GM13976 (cell line): ENCODE measurements around the gene BCAS3.
"Not testable (repeated sequence)": the region's sequence is repeated elsewhere in the genome, so short reads cannot be mapped to it uniquely, and the experiment has no call there.

Experiments used
- DNase-seq: peaks from one replicate; pipeline ENCODE4 v3.0.0; 2012; ENCODE audit warnings: low spot score
- CTCF ChIP-seq: IDR thresholded peaks from 2 replicates; pipeline ENCODE4 v1.5.1; 2012; ENCODE audit warnings: borderline replicate concordance, mild to moderate bottlenecking; ENCODE audit not compliant: insufficient read depth; ENCODE audit errors: extremely low read depth, missing control alignments, control extremely low read depth
- in situ Hi-C: fragments of 300-500 bp; cut with MboI; formaldehyde crosslinking; loops from one replicate; pipeline ENCODE4 v1.12.0; 2022; ENCODE audit warnings: low sequenced_read_pairs, mixed read lengths, inconsistent platforms; ENCODE audit not compliant: unreplicated experiment

BCAS3 gene

GRCh38 chr17:60766778-60767190 lies 89.1 kb downstream of the BCAS3 start:
- in situ Hi-C loops = no loop called here
- no peak for DNase-seq
- no peak for TF ChIP-seq CTCF

GRCh38 chr17:60767744-60768308 lies 90.2 kb downstream of the BCAS3 start:
- DNase-seq = no peak
- in situ Hi-C loops = no loop called here
- no peak for TF ChIP-seq CTCF

DNA sequence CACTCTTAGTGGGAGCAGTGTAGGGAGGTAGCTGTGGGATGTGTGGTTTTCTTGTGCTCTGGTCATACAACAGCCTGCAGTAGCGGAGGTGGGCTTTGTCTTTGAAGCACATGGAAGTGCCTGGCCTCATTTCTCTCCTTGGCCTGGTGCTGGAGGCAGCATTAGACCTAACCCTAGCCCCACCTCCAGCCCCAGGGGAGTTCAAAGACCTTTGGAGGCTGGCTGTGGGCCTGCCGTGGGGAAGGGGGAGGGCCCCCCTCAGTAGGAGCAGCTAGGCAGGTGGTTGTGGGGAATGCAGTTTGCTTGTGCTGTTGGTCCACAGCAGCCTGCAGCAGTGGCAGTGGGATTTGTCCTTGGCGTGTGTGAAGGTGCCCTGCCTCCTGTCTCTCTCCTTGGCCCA lies 91.7 kb downstream of the BCAS3 start:
- no peak for DNase-seq
- in situ Hi-C loops = no loop called here
- no peak for TF ChIP-seq CTCF

GRCh38 chr17:60770946-60771422 lies 93.3 kb downstream of the BCAS3 start:
- no peak for TF ChIP-seq CTCF
- in situ Hi-C loops = no loop called here
- no peak for DNase-seq

DNA sequence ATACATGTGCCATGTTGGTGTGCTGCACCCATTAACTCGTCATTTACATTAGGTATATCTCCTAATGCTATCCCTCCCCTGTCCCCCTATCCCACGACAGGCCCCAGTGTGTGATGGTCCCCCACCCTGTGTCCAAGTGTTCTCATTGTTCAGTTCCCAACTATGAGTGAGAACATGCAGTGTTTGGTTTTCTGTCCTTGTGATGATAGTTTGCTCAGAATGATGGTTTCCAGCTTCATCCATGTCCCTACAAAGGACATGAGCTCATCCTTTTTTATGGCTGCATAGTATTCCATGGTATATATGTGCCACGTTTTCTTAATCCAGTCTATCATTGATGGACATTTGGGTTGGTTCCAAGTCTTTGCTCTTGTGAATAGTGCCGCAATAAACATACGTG lies 94.0 kb downstream of the BCAS3 start:
- DNase-seq, in situ Hi-C loops: not testable (repeated sequence)

DNA sequence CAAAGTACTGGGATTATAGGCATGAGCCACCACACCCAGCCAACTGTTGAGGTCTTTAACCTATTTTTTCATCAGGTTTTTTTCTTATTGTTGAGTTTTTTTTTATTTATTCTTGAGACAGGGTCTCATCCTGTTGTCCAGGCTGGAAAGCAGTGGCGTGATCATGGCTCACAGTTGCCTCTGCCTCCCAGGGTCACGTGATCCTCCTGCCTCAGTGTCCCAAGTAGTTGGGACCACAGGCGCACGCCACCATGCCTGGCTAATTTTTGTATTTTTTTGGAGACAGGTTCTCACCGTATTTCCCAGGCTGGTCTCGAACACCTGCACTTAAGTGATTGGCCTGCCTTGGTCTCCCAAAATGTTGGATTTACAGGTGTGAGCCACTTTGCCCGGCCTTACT lies 95.9 kb downstream of the BCAS3 start:
- no peak for DNase-seq
- no peak for TF ChIP-seq CTCF
- in situ Hi-C loops = no loop called here

GRCh38 chr17:60781880-60782412 lies 104.3 kb downstream of the BCAS3 start:
- in situ Hi-C loops = no loop called here
- no peak for DNase-seq

More at GRCh38 chr17:60781880-60782412, 104.3 kb downstream of the BCAS3 start:
- no peak for TF ChIP-seq CTCF
